RWPE2 (cell line): ENCODE data around the gene TIMM17A.
"Not testable (repeated sequence)": the region's sequence is repeated elsewhere in the genome, so short reads cannot be mapped to it uniquely, and the experiment has no call there.

ENCODE experiments used
- ATAC-seq: fragments of 200-7000 bp; cut with Tn5 transposase; 3 replicates; pipeline ENCODE4 v1.9.1; 2021; ENCODE audit warnings: low read depth
- DNase-seq: peaks from one replicate; pipeline ENCODE4 v3.0.0-alpha.2; 2020; ENCODE audit warnings: low spot score
- H3K27ac ChIP-seq: fragments of 450-650 bp; 2 replicates; pipeline ENCODE4 v1.5.1; 2017; ENCODE audit warnings: mild to moderate bottlenecking; ENCODE audit not compliant: poor library complexity, severe bottlenecking
- H3K27me3 ChIP-seq: fragments of 250-450 bp; sonication (Bioruptor Pico); 2 replicates; pipeline ENCODE4 v1.5.1; 2021; ENCODE audit warnings: mild to moderate bottlenecking, moderate library complexity; ENCODE audit not compliant: insufficient read depth, poor library complexity, severe bottlenecking
- H3K36me3 ChIP-seq: fragments of 250-450 bp; sonication (Bioruptor Pico); 2 replicates; pipeline ENCODE4 v1.5.1; 2020; ENCODE audit warnings: low read depth, mild to moderate bottlenecking, moderate library complexity
- H3K4me1 ChIP-seq: fragments of 250-450 bp; sonication (Bioruptor Pico); 2 replicates; pipeline ENCODE4 v1.5.1; 2021; ENCODE audit warnings: mild to moderate bottlenecking, moderate library complexity; ENCODE audit not compliant: insufficient read depth, poor library complexity, severe bottlenecking
- H3K4me3 ChIP-seq: fragments of 250-450 bp; sonication (Bioruptor Pico); 2 replicates; pipeline ENCODE4 v1.5.1; 2021; ENCODE audit warnings: mild to moderate bottlenecking, moderate library complexity; ENCODE audit not compliant: severe bottlenecking
- H3K9me3 ChIP-seq: fragments of 250-450 bp; sonication (Bioruptor Pico); 2 replicates; pipeline ENCODE4 v1.5.1; 2021; ENCODE audit warnings: mild to moderate bottlenecking, moderate library complexity; ENCODE audit not compliant: severe bottlenecking
- CTCF ChIP-seq: fragments of 450-650 bp; IDR thresholded peaks from one replicate; pipeline ENCODE4 v1.5.1; 2017; ENCODE audit warnings: mild to moderate bottlenecking, moderate library complexity; ENCODE audit not compliant: poor library complexity, severe bottlenecking

Gene TIMM17A

GRCh38 chr1:201939148-201939547, 16.2 kb upstream of the TIMM17A start:
- H3K27me3 ChIP-seq, result no peaks in the 10 kb centered on the region
- peaks cover 2% of the 10 kb centered on the region for H3K4me1 ChIP-seq
- no peaks in the 10 kb centered on the region for H3K9me3 ChIP-seq
- no peak overlapping the region for H3K4me3 ChIP-seq
- ATAC-seq, result no peak
- H3K36me3 ChIP-seq, result no peaks in the 10 kb centered on the region
- H3K27ac ChIP-seq, result no peak overlapping the region
- DNase-seq, result no peak
- no peak for TF ChIP-seq CTCF

GRCh38 chr1:201939574-201939973, 15.7 kb upstream of the TIMM17A start:
- Histone ChIP-seq H3K4me1 (no peaks in the 10 kb centered on the region), H3K9me3 (no peaks in the 10 kb centered on the region), H3K4me3 (no peak overlapping the region), H3K27me3 (no peaks in the 10 kb centered on the region), H3K27ac (no peak overlapping the region), H3K36me3 (no peaks in the 10 kb centered on the region)
- TF ChIP-seq CTCF, result no peak
- DNase-seq (no peak), ATAC-seq (no peak)

GRCh38 chr1:201940316-201940715, 15.0 kb upstream of the TIMM17A start:
- H3K9me3 ChIP-seq, DNase-seq, H3K4me3 ChIP-seq, ATAC-seq, H3K27me3 ChIP-seq, H3K4me1 ChIP-seq, H3K36me3 ChIP-seq, H3K27ac ChIP-seq: not testable (repeated sequence)

- H3K9me3 ChIP-seq, result no peaks in the 10 kb centered on the region
- no peak for TF ChIP-seq CTCF
- no peak for DNase-seq
- no peaks in the 10 kb centered on the region for H3K4me1 ChIP-seq
- no peak overlapping the region for H3K27ac ChIP-seq
- no peak for ATAC-seq
- H3K27me3 ChIP-seq, result peaks cover 8% of the 10 kb centered on the region
- H3K4me3 ChIP-seq, result no peak overlapping the region
- no peaks in the 10 kb centered on the region for H3K36me3 ChIP-seq
These were observed 13.7 kb upstream of the TIMM17A start for GRCh38 chr1:201941420-201942128.

GRCh38 chr1:201942129-201942495, 13.2 kb upstream of the TIMM17A start:
- TF ChIP-seq CTCF, result no peak
- Histone ChIP-seq H3K36me3 (no peaks in the 10 kb centered on the region), H3K27me3 (peaks cover 12% of the 10 kb centered on the region), H3K4me1 (no peaks in the 10 kb centered on the region), H3K4me3 (no peak overlapping the region), H3K27ac (no peak overlapping the region), H3K9me3 (no peaks in the 10 kb centered on the region)
- ATAC-seq (no peak), DNase-seq (no peak)
